Central memory CD4-positive, alpha-beta T cell (primary cell): ENCODE results near the gene SCARF2.
A peak's percentile ranks its signal among the peaks of the same experiment; 100 is the strongest.
"Not testable (repeated sequence)": the region's sequence is repeated elsewhere in the genome, so short reads cannot be mapped to it uniquely, and the experiment has no call there.

Experiments
- DNase-seq: peaks from one replicate; pipeline ENCODE4 v3.0.0; 2022

SCARF2 gene

GRCh38 chr22:20459152-20459542 lies 21.5 kb upstream of the SCARF2 start:
- DNase-seq: no peak

- no peak for DNase-seq
Measured at GRCh38 chr22:20458530-20459151, 21.0 kb upstream of the SCARF2 start.

DNA sequence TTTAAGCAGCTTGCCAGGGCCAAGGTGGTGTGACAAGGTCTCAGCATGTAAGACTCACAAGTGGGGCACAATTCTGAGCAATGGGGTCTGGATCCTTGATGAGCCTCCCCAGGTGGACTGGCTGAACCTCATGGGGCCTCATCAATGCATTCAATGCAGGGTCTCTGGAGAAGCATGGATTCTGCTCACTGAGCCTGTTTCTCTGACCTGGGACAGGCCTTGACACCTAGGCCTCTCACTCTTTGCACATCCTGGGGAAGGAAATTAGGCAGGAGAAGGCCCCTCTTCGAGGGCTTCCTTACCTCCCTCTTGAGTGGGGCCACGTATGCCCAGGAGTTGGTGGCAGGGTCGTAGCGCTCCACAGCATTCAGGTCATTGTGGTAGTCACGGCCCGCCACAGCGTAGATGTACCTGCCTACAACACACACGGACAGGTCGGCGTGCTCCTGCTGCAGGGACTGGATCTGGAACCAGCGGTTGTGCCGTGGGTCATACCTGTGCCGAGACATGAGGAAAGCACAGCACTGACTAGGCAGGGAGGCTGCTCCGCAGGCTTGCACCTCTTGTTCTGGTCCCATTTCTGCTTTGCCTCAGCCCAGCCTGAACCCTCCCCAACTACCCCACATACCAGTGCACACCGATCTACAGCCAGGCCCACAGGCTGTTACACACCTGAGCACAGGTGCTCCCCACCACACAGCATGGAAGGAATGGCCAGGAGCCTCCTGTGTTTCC lies 20.0 kb upstream of the SCARF2 start:
- no peak for DNase-seq

- no peak for DNase-seq
Measured at GRCh38 chr22:20456722-20457076, 19.1 kb upstream of the SCARF2 start.

DNA sequence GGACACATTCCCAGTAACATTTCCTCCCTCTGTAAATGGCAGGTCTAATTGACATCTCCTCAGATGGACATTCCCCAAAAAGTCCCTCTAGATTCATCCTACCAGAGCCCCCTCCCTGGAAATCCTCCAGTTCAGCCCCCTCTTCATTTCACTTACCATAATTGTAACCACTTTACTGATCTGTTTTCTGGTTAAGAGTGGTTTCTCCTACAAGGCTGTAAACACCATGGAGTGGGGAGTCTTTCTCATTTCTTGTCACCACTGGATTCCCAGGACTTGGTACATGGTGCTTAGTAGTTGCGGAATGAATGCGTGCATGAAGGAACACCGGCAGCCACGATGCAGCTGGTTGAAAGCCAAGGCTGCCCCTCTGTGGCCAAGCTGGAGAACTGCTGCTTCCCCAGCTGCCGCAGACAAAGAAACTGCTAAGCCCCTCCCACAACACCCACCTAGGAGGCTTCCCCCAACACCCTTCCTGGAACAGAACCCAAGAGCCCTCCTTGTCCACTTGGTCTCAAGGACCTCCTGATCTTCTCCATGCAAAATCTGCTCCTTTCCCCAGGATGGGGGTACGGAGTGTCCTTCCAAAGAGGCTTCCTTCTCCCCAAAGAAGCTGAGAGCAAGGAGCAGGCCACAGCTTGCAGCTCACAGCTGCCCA lies 18.6 kb upstream of the SCARF2 start:
- peak; percentile 71 for DNase-seq

DNA sequence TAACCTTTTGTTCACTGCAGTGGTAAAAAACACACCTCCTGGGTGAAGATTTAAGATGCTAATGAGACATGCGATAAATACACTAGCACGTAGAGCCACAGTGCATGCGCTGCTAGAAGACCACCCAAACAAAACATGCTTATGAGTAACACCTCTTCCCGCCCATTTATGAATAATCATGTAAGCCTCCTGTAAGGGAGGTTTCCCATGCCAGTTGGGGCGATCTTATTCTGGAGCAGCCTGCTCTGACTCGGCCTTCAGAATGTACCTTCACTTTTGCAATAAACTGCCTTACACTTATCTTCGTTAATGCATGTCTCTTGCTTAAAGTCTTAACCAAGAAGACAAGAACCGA lies 18.1 kb upstream of the SCARF2 start:
- no peak for DNase-seq

- DNase-seq: no peak
Measured at GRCh38 chr22:20453222-20453621, 15.6 kb upstream of the SCARF2 start.

DNA sequence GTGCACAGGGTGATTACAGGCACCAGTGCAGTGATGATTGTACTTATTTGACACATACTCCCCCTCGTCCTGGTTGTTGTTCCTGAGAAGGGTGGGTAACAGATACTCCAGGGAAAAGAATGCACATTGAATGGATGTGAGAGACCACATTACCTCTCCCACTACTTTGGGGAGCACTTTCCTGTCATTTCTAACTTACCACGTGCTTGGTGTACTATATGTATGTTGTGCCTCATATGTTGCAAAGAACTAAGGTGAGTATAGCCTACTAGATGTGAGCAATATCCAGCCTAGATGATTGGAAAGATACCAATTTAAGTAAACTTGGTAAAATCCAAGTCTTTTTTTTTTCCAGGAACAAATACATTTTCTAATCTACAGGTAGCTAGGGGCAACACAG lies 14.3 kb upstream of the SCARF2 start:
- DNase-seq: no peak

DNA sequence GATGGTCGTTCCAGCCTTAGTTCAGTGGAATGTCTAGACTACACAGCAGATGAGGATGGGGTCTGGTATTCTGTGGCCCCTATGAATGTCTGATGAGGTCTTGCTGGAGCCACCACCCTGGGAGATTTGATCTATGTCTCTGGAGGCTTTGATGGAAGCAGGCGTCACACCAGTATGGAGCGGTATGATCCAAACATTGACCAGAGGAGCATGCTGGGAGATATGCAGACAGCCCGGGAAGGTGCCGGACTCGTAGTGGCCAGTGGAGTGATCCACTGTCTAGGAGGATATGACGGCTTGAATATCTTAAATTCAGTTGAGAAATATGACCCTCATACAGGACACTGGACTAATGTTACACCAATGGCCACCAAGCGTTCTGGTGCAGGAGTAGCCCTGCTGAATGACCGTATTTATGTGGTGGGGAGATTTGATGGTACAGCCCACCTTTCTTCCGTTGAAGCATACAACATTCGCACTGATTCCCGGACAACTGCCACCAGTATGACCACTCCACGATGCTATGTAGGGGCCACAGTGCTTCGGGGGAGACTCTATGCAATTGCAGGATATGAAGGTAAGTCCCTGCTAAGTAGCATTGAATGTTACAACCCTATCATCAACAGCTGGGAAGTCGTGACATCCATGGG lies 13.6 kb upstream of the SCARF2 start:
- not testable (repeated sequence) for DNase-seq

- DNase-seq: no peak
Measured at GRCh38 chr22:20450551-20450906, 12.9 kb upstream of the SCARF2 start.

DNA sequence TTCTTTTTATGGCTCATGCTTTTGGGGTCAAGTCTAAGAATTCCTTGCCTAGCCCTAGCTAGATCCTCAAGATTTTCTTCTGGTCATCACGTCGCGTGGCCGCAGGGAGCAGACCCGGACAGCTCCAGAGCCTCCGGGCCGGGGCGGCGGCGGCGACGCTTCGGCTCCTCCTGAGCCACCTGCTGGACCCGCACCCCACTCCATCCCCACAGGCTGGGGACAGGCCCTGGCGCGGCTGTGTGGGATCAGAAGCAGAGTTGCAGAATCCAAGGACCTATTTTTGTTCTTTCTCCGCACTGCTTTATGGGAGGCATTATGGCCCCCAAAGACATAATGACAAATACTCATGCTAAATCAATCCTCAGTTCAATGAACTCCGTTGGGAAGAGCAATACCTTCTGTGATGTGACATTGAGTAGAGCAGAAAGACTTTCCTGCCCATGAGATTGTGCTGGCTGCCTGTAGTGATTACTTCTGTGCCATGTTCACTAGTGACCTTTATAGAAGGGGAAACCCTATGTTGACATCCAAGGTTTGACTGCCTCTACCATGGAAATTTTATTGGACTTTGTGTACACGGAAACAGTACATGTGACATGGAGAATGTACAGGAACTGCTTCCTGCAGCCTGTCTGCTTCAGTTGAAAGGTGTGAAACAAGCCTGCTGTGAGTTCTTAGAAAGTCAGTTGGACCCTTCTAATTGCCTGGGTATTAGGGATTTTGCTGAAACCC lies 12.4 kb upstream of the SCARF2 start:
- no peak for DNase-seq

- no peak for DNase-seq
Measured at GRCh38 chr22:20448630-20449029, 11.0 kb upstream of the SCARF2 start.

DNA sequence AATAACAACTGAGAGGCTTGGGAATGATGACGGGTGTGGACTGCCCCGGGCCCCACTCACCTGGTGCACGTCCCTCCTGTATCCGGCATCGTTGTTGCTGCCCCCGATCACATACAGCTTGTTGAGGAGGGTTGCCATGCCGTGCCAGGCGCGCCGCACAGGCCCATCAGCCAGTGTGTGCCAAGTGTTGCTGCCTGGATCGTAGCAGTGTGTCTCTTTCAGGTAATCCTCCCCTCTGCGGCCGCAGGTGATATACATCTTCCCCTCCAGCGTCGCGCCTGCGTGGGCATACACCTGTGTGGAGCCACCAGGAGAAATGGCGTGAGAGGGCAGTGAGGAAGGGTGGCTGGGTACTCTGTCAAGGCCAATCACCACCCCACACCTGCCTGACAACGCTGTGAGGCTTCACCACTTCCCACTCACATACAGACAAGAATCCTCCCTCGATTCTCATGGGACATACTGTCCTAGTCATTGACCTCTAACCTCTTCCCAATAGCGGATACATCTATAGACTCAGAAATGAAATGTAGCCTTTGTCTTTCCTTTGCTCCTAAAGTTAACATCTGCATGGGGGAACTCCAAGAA lies 8.9 kb upstream of the SCARF2 start:
- no peak for DNase-seq

- no peak for DNase-seq
Measured at GRCh38 chr22:20444325-20444724, 6.7 kb upstream of the SCARF2 start.

DNA sequence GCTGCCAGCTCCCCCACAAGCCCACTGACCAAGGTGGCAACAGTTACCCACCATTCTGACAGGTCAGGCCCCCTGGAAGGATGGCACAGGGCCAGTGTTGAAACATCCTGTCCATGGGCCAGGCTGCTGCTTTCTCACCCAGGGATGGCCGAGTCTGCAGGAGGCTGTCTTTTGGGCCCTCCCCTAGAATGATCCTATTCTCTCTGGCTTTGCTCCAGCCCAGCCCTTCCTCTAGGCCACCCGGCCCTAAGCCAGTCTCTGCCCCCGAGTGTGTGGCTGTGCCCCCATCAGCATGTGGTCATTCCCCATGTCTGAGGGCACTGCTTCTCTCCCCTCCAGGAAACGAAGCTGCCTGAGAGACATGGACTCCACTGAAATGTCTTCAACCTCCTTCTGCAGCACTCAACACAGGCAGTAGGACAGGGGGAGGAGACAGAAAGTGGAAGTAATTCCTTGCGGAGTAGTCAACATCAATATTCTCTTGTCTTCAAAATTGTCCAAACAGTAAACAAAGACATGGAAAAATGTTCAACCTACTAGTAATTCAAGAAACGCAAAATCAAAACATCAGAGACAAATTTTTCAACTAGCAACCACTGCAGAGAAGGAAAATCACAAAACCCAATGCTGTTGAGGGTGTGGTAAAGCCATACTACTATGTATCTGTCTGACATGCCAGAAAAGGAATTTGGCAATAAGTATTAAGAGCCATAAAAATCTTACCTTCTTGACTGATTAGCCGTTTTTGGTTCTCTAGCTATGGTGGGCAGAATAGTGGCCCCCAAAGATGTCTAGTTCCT lies 5.1 kb upstream of the SCARF2 start:
- no peak for DNase-seq

DNA sequence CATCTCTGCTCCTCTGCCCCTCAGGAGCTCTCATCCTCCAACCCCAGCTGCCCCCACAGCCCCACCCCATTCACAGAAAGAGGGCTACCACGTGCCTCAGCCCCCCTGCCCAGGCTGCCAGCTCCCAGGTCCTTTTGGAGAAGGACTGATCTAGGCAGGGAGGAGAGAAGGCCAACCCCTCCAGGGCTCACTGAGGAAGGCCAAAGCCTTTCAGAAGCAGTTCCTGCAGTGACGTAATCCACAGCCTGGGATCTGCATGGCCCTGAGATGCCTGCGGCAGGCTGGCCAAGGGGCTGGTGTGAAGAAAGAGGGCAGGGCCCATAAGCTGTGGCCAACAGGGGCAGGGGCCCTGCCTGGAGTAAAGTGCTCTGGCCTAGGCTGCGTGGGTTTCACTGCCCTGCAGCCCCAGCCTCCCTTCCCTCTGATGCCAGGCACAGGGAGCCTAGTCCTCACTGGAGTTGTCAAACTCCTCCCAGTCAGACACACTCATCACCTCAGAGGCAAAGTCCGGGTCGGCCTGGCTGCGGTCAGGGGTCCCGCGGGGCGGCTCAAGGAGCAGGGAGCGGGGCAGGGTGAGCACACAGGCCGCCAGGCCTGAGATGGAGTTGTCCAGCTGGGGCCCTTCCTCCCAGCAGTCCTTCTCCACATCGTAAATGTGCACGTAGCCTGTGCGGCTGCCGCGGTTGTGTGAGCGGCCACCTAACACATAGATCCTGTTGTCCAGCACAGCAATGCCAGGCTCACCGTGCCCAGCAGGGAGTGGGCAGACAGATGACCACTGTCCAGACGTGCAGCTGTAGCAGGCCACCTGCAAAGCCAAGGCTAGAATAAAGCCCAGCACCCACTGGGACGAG lies 4.2 kb upstream of the SCARF2 start:
- no peak for DNase-seq

GRCh38 chr22:20440637-20441591 lies 3.3 kb upstream of the SCARF2 start:
- DNase-seq: no peak

- no peak for DNase-seq
Measured at GRCh38 chr22:20439928-20440575, 2.4 kb upstream of the SCARF2 start.

- no peak for DNase-seq
Measured at GRCh38 chr22:20439556-20439927, 1.9 kb upstream of the SCARF2 start.
